ENCODE results near the gene ST6GALNAC5.

DNA sequence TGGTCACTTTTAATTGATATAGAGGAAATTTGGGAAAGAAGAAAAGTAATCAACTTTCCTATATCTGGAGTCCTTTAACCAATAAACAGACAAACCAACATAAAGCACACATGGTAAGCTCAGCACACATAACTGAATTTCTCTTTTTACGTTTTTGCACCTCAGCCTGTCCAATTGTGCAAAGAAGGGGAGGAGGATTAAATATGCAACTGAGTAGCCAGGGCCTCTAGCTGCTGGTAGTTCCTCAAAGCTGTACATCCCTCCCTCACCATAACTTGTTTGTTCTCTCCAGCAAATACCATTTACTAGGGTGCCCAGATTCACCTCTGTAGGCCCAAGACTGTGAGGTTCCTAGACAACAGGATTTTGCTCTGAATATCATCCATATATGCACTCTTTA lies 25.4 kb downstream of the ST6GALNAC5 start:
- TF ChIP-seq, protein P1, sequence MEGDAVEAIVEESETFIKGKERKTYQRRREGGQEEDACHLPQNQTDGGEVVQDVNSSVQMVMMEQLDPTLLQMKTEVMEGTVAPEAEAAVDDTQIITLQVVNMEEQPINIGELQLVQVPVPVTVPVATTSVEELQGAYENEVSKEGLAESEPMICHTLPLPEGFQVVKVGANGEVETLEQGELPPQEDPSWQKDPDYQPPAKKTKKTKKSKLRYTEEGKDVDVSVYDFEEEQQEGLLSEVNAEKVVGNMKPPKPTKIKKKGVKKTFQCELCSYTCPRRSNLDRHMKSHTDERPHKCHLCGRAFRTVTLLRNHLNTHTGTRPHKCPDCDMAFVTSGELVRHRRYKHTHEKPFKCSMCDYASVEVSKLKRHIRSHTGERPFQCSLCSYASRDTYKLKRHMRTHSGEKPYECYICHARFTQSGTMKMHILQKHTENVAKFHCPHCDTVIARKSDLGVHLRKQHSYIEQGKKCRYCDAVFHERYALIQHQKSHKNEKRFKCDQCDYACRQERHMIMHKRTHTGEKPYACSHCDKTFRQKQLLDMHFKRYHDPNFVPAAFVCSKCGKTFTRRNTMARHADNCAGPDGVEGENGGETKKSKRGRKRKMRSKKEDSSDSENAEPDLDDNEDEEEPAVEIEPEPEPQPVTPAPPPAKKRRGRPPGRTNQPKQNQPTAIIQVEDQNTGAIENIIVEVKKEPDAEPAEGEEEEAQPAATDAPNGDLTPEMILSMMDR (IDR thresholded peaks at IDR 0.05), result no peak
- TF ChIP-seq POLR2AphosphoS5 (IDR thresholded peaks at IDR 0.05), result no peak
